CD4-positive, alpha-beta T cell (primary cell): ENCODE measurements around the gene PRSS36. TPM values are rescaled to one million over a fixed set of nuclear protein-coding genes. Genes with fewer than 3 reads are reported as not detected.
A peak's percentile ranks its signal among the peaks of the same experiment; 100 is the strongest.

Source experiments
- ATAC-seq: fragments of 200-7000 bp; cut with Tn5 transposase; one replicate; pipeline ENCODE4 v1.10.0; 2022; ENCODE audit warnings: mild to moderate bottlenecking; ENCODE audit not compliant: poor library complexity
- CTCF ChIA-PET: fragments of 350-600 bp; sonication (Branson Sonifier 250); formaldehyde crosslinking; loops from one replicate; lab custom pipeline; 2021; ENCODE audit warnings: antibody characterized with exemption, inconsistent platforms; lab: Charles Lee
- POLR2A ChIA-PET: fragments of 350-600 bp; sonication (Branson Sonifier 250); formaldehyde crosslinking; loops from one replicate; lab custom pipeline; 2021; ENCODE audit warnings: antibody characterized with exemption, inconsistent platforms; lab: Charles Lee
- DNase-seq, 14 experiments: peaks; one replicate each; pipeline ENCODE4 v3.0.0-alpha.2; 2013 to 2020; ENCODE audit warnings: mixed read lengths in 2 of 14
- H3K27ac ChIP-seq, 2 donors: one replicate each; pipeline versions ENCODE4 v1.5.1 to v1.7.0; 2013; ENCODE audit warnings: low read length in 2 of 2, low read depth in 1 of 2, mild to moderate bottlenecking in 1 of 2
- H3K27me3 ChIP-seq, 2 experiments: 1 replicate in 1 of 2; 2 replicates in 1 of 2; pipeline versions ENCODE4 v1.6.1 to v1.7.0; 2013; ENCODE audit warnings: low read length in 2 of 2, control low read depth in 1 of 2, mild to moderate bottlenecking in 1 of 2, moderate library complexity in 1 of 2; ENCODE audit not compliant: insufficient read depth in 2 of 2, control insufficient read depth in 1 of 2
- H3K36me3 ChIP-seq: one replicate; pipeline ENCODE4 v1.6.1; 2013; ENCODE audit warnings: low read length, control low read depth; ENCODE audit not compliant: insufficient read depth
- H3K4me1 ChIP-seq: one replicate; pipeline ENCODE4 v1.6.1; 2013; ENCODE audit warnings: low read length, control low read depth; ENCODE audit not compliant: insufficient read depth
- H3K4me3 ChIP-seq: one replicate; pipeline ENCODE4 v1.5.1; 2013; ENCODE audit warnings: mild to moderate bottlenecking, low read length, moderate library complexity
- H3K9me3 ChIP-seq, 2 experiments: 1 replicate in 1 of 2; 2 replicates in 1 of 2; pipeline versions ENCODE4 v1.6.1 to v1.7.0; 2013; ENCODE audit warnings: low read length in 2 of 2, mild to moderate bottlenecking in 2 of 2, control low read depth in 1 of 2, moderate library complexity in 1 of 2; ENCODE audit not compliant: control insufficient read depth in 1 of 2, insufficient read depth in 1 of 2
- H3K27ac Mint-ChIP-seq: one replicate; pipeline ENCODE4 v1.8.0; 2020; ENCODE audit warnings: mixed read lengths
- H3K27me3 Mint-ChIP-seq: one replicate; pipeline ENCODE4 v1.8.0; 2021; ENCODE audit warnings: mixed read lengths
- H3K36me3 Mint-ChIP-seq: one replicate; pipeline ENCODE4 v1.8.0; 2021; ENCODE audit warnings: low read depth, mixed read lengths
- H3K4me1 Mint-ChIP-seq: one replicate; pipeline ENCODE4 v1.8.0; 2021; ENCODE audit warnings: low read depth, mixed read lengths
- H3K4me3 Mint-ChIP-seq: one replicate; pipeline ENCODE4 v1.8.0; 2020; ENCODE audit warnings: mild to moderate bottlenecking, mixed read lengths
- H3K9me3 Mint-ChIP-seq: one replicate; pipeline ENCODE4 v1.8.0; 2020; ENCODE audit warnings: mixed read lengths
- CTCF ChIP-seq: fragments of 200-600 bp; IDR thresholded peaks from one replicate; pipeline ENCODE4 v1.8.0; 2022; ENCODE audit warnings: antibody characterized with exemption, mild to moderate bottlenecking
- intact Hi-C, 2 experiments: fragments of 100-400 bp; cut with DNase I in 1 of 2; cut with micrococcal nuclease in 1 of 2; formaldehyde crosslinking; loops; one replicate each; pipeline versions ENCODE4 v1.15.1 to v1.9.0; 2023 to 2025; cut with DNase I, micrococcal nuclease
- total RNA-seq, 174 experiments: library from RNA in 2 of 174; stranded (reverse) in 2 of 174; gene quantifications; one replicate each; pipeline ENCODE4 v1.2.3 and lab custom pipeline; 2021 to 2026

Gene PRSS36
- total RNA-seq, 2 experiments from 2014 or later = 0.33 to 0.56 TPM

GRCh38 chr16:31114468-31114867 is 35.4 kb downstream of the PRSS36 start:
- ChIA-PET POLR2A (interaction anchor here (1.9 kb wide), 1 partner anchor 28 kb away, joined by 6 read pairs; no protein-coding TSS in a partner anchor), CTCF (interaction anchor here (0.8 kb wide), 1 partner anchor 28 kb away, joined by 3 read pairs; no protein-coding TSS in a partner anchor)
- Mint-ChIP-seq H3K4me1 (peaks cover 20% of the 10 kb centered on the region), H3K27me3 (no peaks in the 10 kb centered on the region), H3K4me3 (peak overlapping the region; percentile 38), H3K27ac (peak overlapping the region; percentile 36), H3K9me3 (no peaks in the 10 kb centered on the region), H3K36me3 (peaks cover 48% of the 10 kb centered on the region)
- peaks cover 25% of the 10 kb centered on the region for H3K4me1 ChIP-seq
- DNase-seq = no peak
- no peak overlapping the region for H3K4me3 ChIP-seq
- no peaks in the 10 kb centered on the region for H3K27me3 ChIP-seq
- no peak for ATAC-seq
- peaks cover 27% of the 10 kb centered on the region for H3K36me3 ChIP-seq
- no peak for TF ChIP-seq CTCF
- no peak overlapping the region for H3K27ac ChIP-seq
- intact Hi-C loops = no loop called here
- no peaks in the 10 kb centered on the region for H3K9me3 ChIP-seq

GRCh38 chr16:31113121-31114120 is 36.4 kb downstream of the PRSS36 start:
- peaks cover 17% of the 10 kb centered on the region for H3K4me1 Mint-ChIP-seq
- peak overlapping the region; percentile 48 for H3K4me3 Mint-ChIP-seq
- intact Hi-C loops = no loop called here
- no peaks in the 10 kb centered on the region for H3K9me3 Mint-ChIP-seq
- H3K4me3 ChIP-seq = no peak overlapping the region
- no peaks in the 10 kb centered on the region for H3K27me3 ChIP-seq
- peaks cover 26% of the 10 kb centered on the region for H3K4me1 ChIP-seq
- CTCF ChIA-PET = interaction anchor here (0.8 kb wide), 1 partner anchor 29 kb away, joined by 3 read pairs; no protein-coding TSS in a partner anchor
- H3K27ac ChIP-seq = no peak overlapping the region
- peaks cover 18% of the 10 kb centered on the region for H3K36me3 ChIP-seq
- H3K27me3 Mint-ChIP-seq = no peaks in the 10 kb centered on the region
- peaks cover 38% of the 10 kb centered on the region for H3K36me3 Mint-ChIP-seq
- no peaks in the 10 kb centered on the region for H3K9me3 ChIP-seq
- ATAC-seq = no peak
- H3K27ac Mint-ChIP-seq = no peak overlapping the region
- no peak for TF ChIP-seq CTCF
- peak in 2 of 14 experiments; percentile 50 to 64 for DNase-seq
- POLR2A ChIA-PET = no interaction called here

GRCh38 chr16:31112711-31113110 is 37.2 kb downstream of the PRSS36 start:
- ChIA-PET POLR2A (no interaction called here), CTCF (no interaction called here)
- DNase-seq (no peak), ATAC-seq (no peak)
- no peaks in the 10 kb centered on the region for H3K27me3 Mint-ChIP-seq
- peaks cover 18% of the 10 kb centered on the region for H3K36me3 ChIP-seq
- no peaks in the 10 kb centered on the region for H3K9me3 Mint-ChIP-seq
- H3K36me3 Mint-ChIP-seq = peaks cover 31% of the 10 kb centered on the region
- H3K27ac Mint-ChIP-seq = no peak overlapping the region
- peaks cover 25% of the 10 kb centered on the region for H3K4me1 ChIP-seq
- TF ChIP-seq CTCF = no peak
- H3K27ac ChIP-seq = no peak overlapping the region
- intact Hi-C loops = no loop called here
- no peaks in the 10 kb centered on the region for H3K27me3 ChIP-seq
- H3K9me3 ChIP-seq = no peaks in the 10 kb centered on the region
- H3K4me3 ChIP-seq = no peak overlapping the region
- H3K4me1 Mint-ChIP-seq = peaks cover 14% of the 10 kb centered on the region
- H3K4me3 Mint-ChIP-seq = no peak overlapping the region
